Neuronal stem cell (in vitro differentiated cells): Measurements from ENCODE around the gene LHX4.

Experiments used
- DNase-seq: peaks from one replicate; pipeline ENCODE4 v3.0.0-alpha.2; 2013; ENCODE audit warnings: low spot score
- H2AFZ ChIP-seq: one replicate; pipeline ENCODE4 v1.6.1; 2013; ENCODE audit warnings: mild to moderate bottlenecking, low read length, inconsistent platforms
- H2AK5ac ChIP-seq: 2 replicates; pipeline ENCODE4 v1.6.1; 2013; ENCODE audit warnings: low read depth, mild to moderate bottlenecking, inconsistent platforms, low read length, moderate library complexity, mixed read lengths
- H2BK120ac ChIP-seq: 2 replicates; pipeline ENCODE4 v1.6.1; 2013; ENCODE audit warnings: low read depth, mild to moderate bottlenecking, inconsistent platforms, low read length, moderate library complexity, mixed read lengths
- H2BK12ac ChIP-seq: one replicate; pipeline ENCODE4 v1.6.1; 2013; ENCODE audit warnings: low read length, inconsistent platforms
- H2BK15ac ChIP-seq: 2 replicates; pipeline ENCODE4 v1.6.1; 2013; ENCODE audit warnings: mild to moderate bottlenecking, low read length, inconsistent platforms, mixed read lengths
- H2BK5ac ChIP-seq: one replicate; pipeline ENCODE4 v1.6.1; 2013; ENCODE audit warnings: inconsistent platforms, mild to moderate bottlenecking, low read length, moderate library complexity
- H3K14ac ChIP-seq: one replicate; pipeline ENCODE4 v1.6.1; 2013; ENCODE audit warnings: low read length, inconsistent platforms
- H3K18ac ChIP-seq: 2 replicates; pipeline ENCODE4 v1.6.1; 2013; ENCODE audit warnings: low read length, inconsistent platforms
- H3K23ac ChIP-seq: 2 replicates; pipeline ENCODE4 v1.6.1; 2013; ENCODE audit warnings: low read depth, mild to moderate bottlenecking, mixed read lengths, low read length, inconsistent platforms; ENCODE audit not compliant: poor library complexity
- H3K27ac ChIP-seq: replicated peaks from 3 replicates; pipeline ENCODE4 v1.5.1; 2013; ENCODE audit warnings: low read length, inconsistent platforms
- H3K27me3 ChIP-seq, 3 experiments: 2 replicates each; pipeline ENCODE4 v1.6.1; 2013; ENCODE audit warnings: low read length in 3 of 3, mild to moderate bottlenecking in 2 of 3, inconsistent platforms in 1 of 3, low read depth in 1 of 3, mixed read lengths in 1 of 3, moderate library complexity in 1 of 3; ENCODE audit not compliant: control insufficient read depth in 3 of 3, insufficient read depth in 3 of 3
- H3K36me3 ChIP-seq, 2 donors: replicated peaks in 1 of 2; 2 replicates each; pipeline ENCODE4 v1.6.1; 2013; ENCODE audit warnings: low read length in 2 of 2; ENCODE audit not compliant: control insufficient read depth in 2 of 2, insufficient read depth in 2 of 2
- H3K4ac ChIP-seq: 2 replicates; pipeline ENCODE4 v1.6.1; 2013; ENCODE audit warnings: inconsistent platforms, mild to moderate bottlenecking, low read length, moderate library complexity
- H3K4me1 ChIP-seq, 2 donors: 1 replicate in 1 of 2; 2 replicates in 1 of 2; pipeline ENCODE4 v1.6.1; 2013; ENCODE audit warnings: low read length in 2 of 2, low read depth in 1 of 2; ENCODE audit not compliant: control insufficient read depth in 2 of 2, insufficient read depth in 1 of 2
- H3K4me2 ChIP-seq: one replicate; pipeline ENCODE4 v1.6.1; 2013; ENCODE audit warnings: mild to moderate bottlenecking, low read length, inconsistent platforms; ENCODE audit not compliant: insufficient read depth, poor library complexity, severe bottlenecking
- H3K4me3 ChIP-seq, 2 donors: 2 replicates each; pipeline ENCODE4 v1.5.1; 2013; ENCODE audit warnings: low read length in 2 of 2, mild to moderate bottlenecking in 2 of 2, inconsistent platforms in 1 of 2, moderate library complexity in 1 of 2
- H3K79me1 ChIP-seq: one replicate; pipeline ENCODE4 v1.6.1; 2013; ENCODE audit warnings: low read depth, mild to moderate bottlenecking, inconsistent platforms, low read length, moderate library complexity
- H3K9ac ChIP-seq: one replicate; pipeline ENCODE4 v1.6.1; 2013; ENCODE audit warnings: mild to moderate bottlenecking, low read depth, low read length, inconsistent platforms; ENCODE audit not compliant: poor library complexity
- H3K9me3 ChIP-seq, 2 donors: replicated peaks in 1 of 2; 2 replicates each; pipeline versions ENCODE3 to v1.6.1; 2013; ENCODE audit warnings: low read length in 2 of 2, mild to moderate bottlenecking in 2 of 2, inconsistent platforms in 1 of 2, low read depth in 1 of 2, mixed read lengths in 1 of 2, moderate library complexity in 1 of 2; ENCODE audit not compliant: control insufficient read depth in 2 of 2, insufficient read depth in 1 of 2
- H4K8ac ChIP-seq: one replicate; pipeline ENCODE4 v1.6.1; 2013; ENCODE audit warnings: low read depth, mild to moderate bottlenecking, inconsistent platforms, low read length, moderate library complexity
- H4K91ac ChIP-seq: one replicate; pipeline ENCODE4 v1.6.1; 2013; ENCODE audit warnings: low read length, low read depth, mild to moderate bottlenecking, inconsistent platforms; ENCODE audit not compliant: poor library complexity
- WGBS, 2 donors: extraction: QIAGEN DNeasy Blood & Tissue Kit; methylation state at CpG; one replicate each; pipeline ENCODE4 v1.1.7; 2013; ENCODE audit warnings: missing lambda C conversion rate in 2 of 2, mixed read lengths in 1 of 2; ENCODE audit not compliant: insufficient read length in 2 of 2, insufficient replicate concordance in 1 of 2; ENCODE audit errors: extremely low coverage in 2 of 2; 5-methylcytosine and 5-hydroxymethylcytosine counted together

The LHX4 gene

GRCh38 chr1:180239145-180240096 lies 9.4 kb downstream of the LHX4 start:
- no peak overlapping the region for H3K27ac ChIP-seq
- H2AK5ac ChIP-seq: no peak overlapping the region
- H3K4me2 ChIP-seq: no peak overlapping the region
- H3K14ac ChIP-seq: no peak overlapping the region
- H3K4ac ChIP-seq: no peak overlapping the region
- H3K18ac ChIP-seq: no peak overlapping the region
- no peak overlapping the region for H2AFZ ChIP-seq
- DNase-seq: no peak
- no peak overlapping the region for H3K4me3 ChIP-seq
- no peak overlapping the region for H2BK12ac ChIP-seq
- no CpG with 5 or more reads among the region's 10 CpGs for WGBS, 2 donors
- no peak overlapping the region for H2BK5ac ChIP-seq
- peaks cover 32 to 96% (median 59%) of the 10 kb centered on the region in 3 experiments for H3K27me3 ChIP-seq
- no peak overlapping the region for H3K9ac ChIP-seq
- no peak overlapping the region for H2BK120ac ChIP-seq
- peaks cover 9 to 15% of the 10 kb centered on the region in 2 donors for H3K4me1 ChIP-seq
- no peak overlapping the region for H4K8ac ChIP-seq
- H3K23ac ChIP-seq: no peak overlapping the region
- H3K9me3 ChIP-seq: no peaks in the 10 kb centered on the region
- H3K36me3 ChIP-seq: no peaks in the 10 kb centered on the region
- H4K91ac ChIP-seq: no peak overlapping the region
- H3K79me1 ChIP-seq: no peaks in the 10 kb centered on the region
- no peak overlapping the region for H2BK15ac ChIP-seq

- Histone ChIP-seq H3K9ac (no peak overlapping the region), H2AFZ (no peak overlapping the region), H3K4me1 (peaks cover 0 to 8% of the 10 kb centered on the region in 2 donors), H3K4ac (no peak overlapping the region), H3K79me1 (no peaks in the 10 kb centered on the region), H3K18ac (no peak overlapping the region), H3K23ac (no peak overlapping the region), H2BK5ac (no peak overlapping the region), H2BK15ac (no peak overlapping the region), H4K8ac (no peak overlapping the region), H3K27ac (no peak overlapping the region), H4K91ac (no peak overlapping the region), H2BK120ac (no peak overlapping the region), H3K36me3 (no peaks in the 10 kb centered on the region), H2BK12ac (no peak overlapping the region), H3K4me2 (no peak overlapping the region), H3K9me3 (no peaks in the 10 kb centered on the region), H3K27me3 (peaks cover 9 to 83% (median 34%) of the 10 kb centered on the region in 3 experiments), H3K14ac (no peak overlapping the region), H3K4me3 (no peak overlapping the region), H2AK5ac (no peak overlapping the region)
- DNase-seq: no peak
- 100% methylated on average over 2 of the region's 8 CpGs; no CpG with 5 or more reads in 1 of the 2 donors for WGBS, 2 donors
Measured at GRCh38 chr1:180241716-180242544, 11.9 kb downstream of the LHX4 start.

- H3K27ac ChIP-seq: no peak overlapping the region
Measured at GRCh38 chr1:180243517-180244221, 13.6 kb downstream of the LHX4 start.

More at GRCh38 chr1:180243517-180244221, 13.6 kb downstream of the LHX4 start:
- no peak overlapping the region for H2BK5ac ChIP-seq
- no peak overlapping the region for H2BK15ac ChIP-seq
- DNase-seq: no peak
- H3K23ac ChIP-seq: no peak overlapping the region
- H3K18ac ChIP-seq: no peak overlapping the region
- no peak overlapping the region for H2AFZ ChIP-seq
- no peak overlapping the region for H4K91ac ChIP-seq
- peaks cover 3 to 83% (median 23%) of the 10 kb centered on the region in 3 experiments for H3K27me3 ChIP-seq
- no peak overlapping the region for H3K9ac ChIP-seq
- no peaks in the 10 kb centered on the region for H3K79me1 ChIP-seq
- no peak overlapping the region for H2BK120ac ChIP-seq
- no peak overlapping the region for H2BK12ac ChIP-seq
- no peak overlapping the region for H3K4me3 ChIP-seq
- H3K4me2 ChIP-seq: no peak overlapping the region
- H3K36me3 ChIP-seq: no peaks in the 10 kb centered on the region
- peaks cover 0 to 8% of the 10 kb centered on the region in 2 donors for H3K4me1 ChIP-seq
- no peak overlapping the region for H3K4ac ChIP-seq
- H3K14ac ChIP-seq: no peak overlapping the region
- no peak overlapping the region for H2AK5ac ChIP-seq
- no peaks in the 10 kb centered on the region for H3K9me3 ChIP-seq
- no peak overlapping the region for H4K8ac ChIP-seq
- WGBS, 2 donors: no CpG with 5 or more reads among the region's 11 CpGs
